Parathyroid adenoma (tissue), 2 donors: ENCODE results near the gene GPR37L1.
"Not testable (repeated sequence)": the region's sequence is repeated elsewhere in the genome, so short reads cannot be mapped to it uniquely, and the experiment has no call there.

Experiments
- H2AFZ ChIP-seq: fragments of 300-600 bp; sonication (generic); one replicate; pipeline ENCODE4 v1.7.0; 2017; ENCODE audit warnings: antibody characterized with exemption, mild to moderate bottlenecking
- H3K27ac ChIP-seq: fragments of 300-600 bp; sonication (generic); one replicate; pipeline ENCODE4 v1.7.0; 2017
- H3K27me3 ChIP-seq: fragments of 300-600 bp; sonication (generic); one replicate; pipeline ENCODE4 v1.7.0; 2017; ENCODE audit warnings: low read length; ENCODE audit not compliant: control insufficient read depth, insufficient read depth
- H3K36me3 ChIP-seq: fragments of 300-600 bp; sonication (generic); one replicate; pipeline ENCODE4 v1.7.0; 2017; ENCODE audit warnings: low read length; ENCODE audit not compliant: control insufficient read depth, insufficient read depth
- H3K4me1 ChIP-seq: fragments of 300-600 bp; sonication (generic); one replicate; pipeline ENCODE4 v1.7.0; 2017; ENCODE audit warnings: control low read depth
- H3K4me2 ChIP-seq: fragments of 300-600 bp; sonication (generic); one replicate; pipeline ENCODE4 v1.7.0; 2017; ENCODE audit warnings: low read length
- H3K4me3 ChIP-seq: fragments of 300-600 bp; sonication (generic); one replicate; pipeline ENCODE4 v1.7.0; 2017; ENCODE audit warnings: low read depth, low read length
- H3K79me2 ChIP-seq: fragments of 300-600 bp; sonication (generic); one replicate; pipeline ENCODE4 v1.7.0; 2017; ENCODE audit warnings: control low read depth
- H3K9ac ChIP-seq: fragments of 300-600 bp; sonication (generic); one replicate; pipeline ENCODE4 v1.7.0; 2017; ENCODE audit warnings: mild to moderate bottlenecking
- H3K9me3 ChIP-seq: fragments of 300-600 bp; sonication (generic); one replicate; pipeline ENCODE4 v1.7.0; 2017; ENCODE audit warnings: low read length; ENCODE audit not compliant: control insufficient read depth
- CTCF ChIP-seq: fragments of 300-600 bp; sonication (generic); IDR thresholded peaks from one replicate; pipeline ENCODE4 v1.7.0; 2017; ENCODE audit warnings: antibody characterized with exemption, mild to moderate bottlenecking
- donor health status: primary hyperparathyroidism.

GPR37L1 gene

GRCh38 chr1:202165942-202166843 lies 43.5 kb downstream of the GPR37L1 start:
- Histone ChIP-seq H3K4me2 (no peak overlapping the region), H3K27me3 (no peaks in the 10 kb centered on the region), H3K9ac (no peak overlapping the region), H3K4me1 (peaks cover 3% of the 10 kb centered on the region), H3K27ac (no peak overlapping the region), H3K36me3 (no peaks in the 10 kb centered on the region), H3K4me3 (no peak overlapping the region), H3K9me3 (no peaks in the 10 kb centered on the region), H3K79me2 (no peaks in the 10 kb centered on the region), H2AFZ (no peak overlapping the region)
- TF ChIP-seq CTCF = no peak

GRCh38 chr1:202167054-202167453 lies 44.3 kb downstream of the GPR37L1 start:
- H3K36me3 ChIP-seq, H3K9me3 ChIP-seq, H3K9ac ChIP-seq, H3K4me1 ChIP-seq, H3K4me2 ChIP-seq, H3K79me2 ChIP-seq, H3K4me3 ChIP-seq, H3K27ac ChIP-seq, H2AFZ ChIP-seq, H3K27me3 ChIP-seq: not testable (repeated sequence)

GRCh38 chr1:202167708-202168415 lies 45.1 kb downstream of the GPR37L1 start:
- Histone ChIP-seq H3K4me2 (no peak overlapping the region), H3K79me2 (no peaks in the 10 kb centered on the region), H3K9ac (no peak overlapping the region), H3K9me3 (no peaks in the 10 kb centered on the region), H3K27ac (no peak overlapping the region), H3K4me1 (no peaks in the 10 kb centered on the region), H3K36me3 (no peaks in the 10 kb centered on the region), H3K27me3 (no peaks in the 10 kb centered on the region), H2AFZ (no peak overlapping the region), H3K4me3 (no peak overlapping the region)
- TF ChIP-seq CTCF = no peak

GRCh38 chr1:202168861-202169260 lies 46.1 kb downstream of the GPR37L1 start:
- no peaks in the 10 kb centered on the region for H3K27me3 ChIP-seq
- no peaks in the 10 kb centered on the region for H3K36me3 ChIP-seq
- H3K27ac ChIP-seq = no peak overlapping the region
- no peaks in the 10 kb centered on the region for H3K4me1 ChIP-seq
- H3K4me3 ChIP-seq = no peak overlapping the region
- H3K4me2 ChIP-seq = no peak overlapping the region
- H3K9me3 ChIP-seq = no peaks in the 10 kb centered on the region
- no peak overlapping the region for H2AFZ ChIP-seq
- H3K9ac ChIP-seq = no peak overlapping the region
- H3K79me2 ChIP-seq = no peaks in the 10 kb centered on the region
- no peak for TF ChIP-seq CTCF

GRCh38 chr1:202170726-202171125 lies 48.0 kb downstream of the GPR37L1 start:
- Histone ChIP-seq H3K36me3 (no peaks in the 10 kb centered on the region), H3K79me2 (no peaks in the 10 kb centered on the region)
- no peak for TF ChIP-seq CTCF

More at GRCh38 chr1:202170726-202171125, 48.0 kb downstream of the GPR37L1 start:
- H2AFZ ChIP-seq = no peak overlapping the region
- no peaks in the 10 kb centered on the region for H3K27me3 ChIP-seq
- H3K4me3 ChIP-seq = no peak overlapping the region
- no peaks in the 10 kb centered on the region for H3K9me3 ChIP-seq
- no peaks in the 10 kb centered on the region for H3K4me1 ChIP-seq
- no peak overlapping the region for H3K9ac ChIP-seq
- H3K27ac ChIP-seq = no peak overlapping the region
- H3K4me2 ChIP-seq = no peak overlapping the region
